Choroid plexus epithelial cell (primary cell): Measurements from ENCODE around the gene RERE.

Experiments
- DNase-seq: peaks from one replicate; pipeline ENCODE4 v3.0.0-alpha.2; 2010; ENCODE audit warnings: low read depth
- H3K4me3 ChIP-seq: 2 replicates; pipeline ENCODE4 v1.5.1; 2011; ENCODE audit warnings: low read depth, mild to moderate bottlenecking, control low read depth, low read length, moderate library complexity
- TF ChIP-seq, protein P1 (sequence below): conservative IDR thresholded peaks from 2 replicates; pipeline ENCODE4 v1.5.1; 2011; ENCODE audit warnings: low read depth, mild to moderate bottlenecking, control low read depth, inconsistent platforms, low read length, moderate library complexity

Gene RERE

DNA sequence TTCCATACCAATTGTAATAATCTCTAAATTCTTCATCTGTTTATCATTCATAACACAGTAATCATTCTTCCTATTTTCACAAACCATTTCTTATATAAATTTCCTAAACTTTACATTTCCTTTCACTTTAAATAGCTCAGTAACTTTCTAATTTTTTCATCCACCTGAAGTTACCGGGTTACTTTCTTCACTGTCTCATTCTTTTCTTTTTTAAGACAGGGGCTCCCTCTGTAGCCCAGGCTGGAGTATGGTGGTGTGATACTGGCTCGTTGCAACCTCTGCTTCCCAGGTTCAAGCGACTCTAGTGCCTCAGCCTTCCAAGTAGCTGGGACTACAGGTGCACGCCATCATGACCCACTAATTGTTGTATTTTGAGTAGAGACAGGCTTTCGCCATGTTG lies 41.3 kb downstream of the RERE start:
- H3K4me3 ChIP-seq: no peak overlapping the region
- no peak for DNase-seq
- TF ChIP-seq, protein P1, sequence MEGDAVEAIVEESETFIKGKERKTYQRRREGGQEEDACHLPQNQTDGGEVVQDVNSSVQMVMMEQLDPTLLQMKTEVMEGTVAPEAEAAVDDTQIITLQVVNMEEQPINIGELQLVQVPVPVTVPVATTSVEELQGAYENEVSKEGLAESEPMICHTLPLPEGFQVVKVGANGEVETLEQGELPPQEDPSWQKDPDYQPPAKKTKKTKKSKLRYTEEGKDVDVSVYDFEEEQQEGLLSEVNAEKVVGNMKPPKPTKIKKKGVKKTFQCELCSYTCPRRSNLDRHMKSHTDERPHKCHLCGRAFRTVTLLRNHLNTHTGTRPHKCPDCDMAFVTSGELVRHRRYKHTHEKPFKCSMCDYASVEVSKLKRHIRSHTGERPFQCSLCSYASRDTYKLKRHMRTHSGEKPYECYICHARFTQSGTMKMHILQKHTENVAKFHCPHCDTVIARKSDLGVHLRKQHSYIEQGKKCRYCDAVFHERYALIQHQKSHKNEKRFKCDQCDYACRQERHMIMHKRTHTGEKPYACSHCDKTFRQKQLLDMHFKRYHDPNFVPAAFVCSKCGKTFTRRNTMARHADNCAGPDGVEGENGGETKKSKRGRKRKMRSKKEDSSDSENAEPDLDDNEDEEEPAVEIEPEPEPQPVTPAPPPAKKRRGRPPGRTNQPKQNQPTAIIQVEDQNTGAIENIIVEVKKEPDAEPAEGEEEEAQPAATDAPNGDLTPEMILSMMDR: no peak

DNA sequence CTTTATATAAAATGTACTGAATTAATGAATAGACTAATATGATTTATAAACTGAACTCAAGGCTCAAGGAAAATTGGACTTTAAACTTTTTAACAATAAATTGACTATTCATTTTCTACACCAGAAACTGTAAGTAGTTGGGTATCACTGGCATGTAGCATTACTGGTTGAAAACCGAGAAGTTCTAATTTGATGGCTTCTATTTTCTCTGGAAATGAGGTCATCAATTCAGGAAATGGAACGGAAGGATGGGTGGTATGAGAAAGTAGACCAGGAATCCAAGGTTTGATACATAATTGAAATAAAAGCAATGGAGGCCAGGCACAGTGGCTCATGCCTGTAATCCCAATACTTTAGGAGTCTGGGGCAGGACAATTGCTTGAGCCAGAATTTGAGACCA lies 50.4 kb downstream of the RERE start:
- TF ChIP-seq, protein P1: no peak
- DNase-seq: no peak
- H3K4me3 ChIP-seq: no peak overlapping the region

DNA sequence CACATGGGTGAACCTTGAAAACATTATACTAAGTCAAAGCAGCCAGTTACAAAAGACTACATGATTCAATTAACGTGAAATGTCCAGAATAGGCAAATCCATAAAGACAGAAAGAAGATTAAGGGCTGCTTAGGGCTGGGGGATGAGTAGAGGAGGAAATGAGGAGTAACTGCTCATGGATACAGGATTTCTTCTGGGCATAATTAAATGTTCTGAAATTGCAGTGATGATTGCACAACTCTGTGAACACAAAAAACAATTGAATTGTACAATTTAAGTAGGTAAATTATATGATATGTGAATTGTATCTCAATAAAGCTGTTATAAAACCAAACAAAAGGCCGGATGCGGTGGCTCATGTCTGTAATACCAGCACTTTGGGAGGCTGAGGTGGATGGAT lies 52.2 kb downstream of the RERE start:
- DNase-seq: no peak
- H3K4me3 ChIP-seq: no peak overlapping the region
- TF ChIP-seq, protein P1: no peak

DNA sequence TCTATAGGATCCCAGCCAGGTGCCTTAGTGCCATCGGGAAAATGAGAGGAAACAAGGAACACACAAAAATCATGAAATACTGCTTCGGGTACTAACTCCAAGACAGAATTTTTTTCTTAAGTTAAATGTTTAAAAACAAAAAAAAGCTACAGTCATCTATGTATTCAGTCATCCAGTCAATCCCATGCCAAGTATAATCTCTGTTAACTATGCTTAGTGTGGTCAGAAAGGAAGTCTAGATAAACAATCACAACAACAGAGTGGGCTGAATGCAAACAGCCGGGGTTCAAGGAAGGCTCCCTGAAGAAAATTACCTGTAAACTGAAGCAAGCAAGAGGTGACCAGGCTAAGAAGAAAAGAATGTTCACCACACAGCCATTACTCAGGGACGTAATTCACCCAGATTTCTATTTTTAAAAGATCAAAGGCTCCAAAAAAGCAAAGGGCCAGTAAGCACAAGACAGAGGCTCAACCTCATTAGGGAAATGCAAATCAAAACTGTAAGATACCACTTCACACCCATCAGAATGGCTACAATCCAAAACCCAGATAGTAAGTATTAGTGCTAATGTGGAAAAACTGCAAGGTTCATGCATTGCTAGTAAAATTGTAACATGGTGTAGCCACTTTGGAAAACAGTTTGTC lies 53.0 kb downstream of the RERE start:
- DNase-seq: no peak
- H3K4me3 ChIP-seq: no peak overlapping the region
- TF ChIP-seq, protein P1: no peak

DNA sequence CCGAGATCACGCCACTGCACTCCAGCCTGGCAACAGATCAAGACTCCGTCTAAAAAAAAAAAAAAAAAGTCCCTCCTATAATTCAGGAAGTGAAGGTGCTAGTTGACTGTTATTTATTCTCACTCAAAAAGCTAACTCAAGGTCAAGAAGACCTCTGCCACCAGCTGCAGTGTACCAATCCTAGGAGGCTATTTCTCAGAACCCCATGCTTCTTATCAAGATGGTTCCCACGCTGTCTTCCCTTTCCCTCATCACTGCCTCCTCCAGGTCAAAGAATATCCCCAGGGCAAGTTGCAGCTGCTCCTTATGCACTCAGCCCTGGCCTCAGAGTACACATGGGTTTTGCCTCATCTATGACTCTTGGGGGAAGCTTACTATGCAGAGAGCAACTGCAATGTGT lies 53.6 kb downstream of the RERE start:
- TF ChIP-seq, protein P1: no peak
- no peak overlapping the region for H3K4me3 ChIP-seq
- no peak for DNase-seq

DNA sequence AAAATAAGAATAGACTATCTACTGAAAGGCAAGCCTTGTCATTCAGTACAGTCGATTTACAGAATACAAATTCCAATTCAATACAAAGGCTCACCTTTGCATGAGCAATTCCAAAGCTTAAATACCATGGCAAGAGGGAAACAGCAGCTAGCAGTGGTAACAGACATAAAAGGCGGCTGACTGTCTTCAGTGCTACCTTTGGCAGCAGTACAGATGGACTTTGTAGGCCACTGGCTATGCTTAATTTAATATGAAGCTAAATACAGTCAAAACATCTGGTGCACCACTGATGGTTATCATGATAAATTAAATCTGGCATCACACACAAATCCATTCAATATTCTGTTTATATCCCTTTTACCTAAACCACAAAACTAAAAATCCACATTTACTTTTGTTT lies 62.4 kb downstream of the RERE start:
- H3K4me3 ChIP-seq: no peak overlapping the region
- no peak for DNase-seq
- TF ChIP-seq, protein P1: no peak

DNA sequence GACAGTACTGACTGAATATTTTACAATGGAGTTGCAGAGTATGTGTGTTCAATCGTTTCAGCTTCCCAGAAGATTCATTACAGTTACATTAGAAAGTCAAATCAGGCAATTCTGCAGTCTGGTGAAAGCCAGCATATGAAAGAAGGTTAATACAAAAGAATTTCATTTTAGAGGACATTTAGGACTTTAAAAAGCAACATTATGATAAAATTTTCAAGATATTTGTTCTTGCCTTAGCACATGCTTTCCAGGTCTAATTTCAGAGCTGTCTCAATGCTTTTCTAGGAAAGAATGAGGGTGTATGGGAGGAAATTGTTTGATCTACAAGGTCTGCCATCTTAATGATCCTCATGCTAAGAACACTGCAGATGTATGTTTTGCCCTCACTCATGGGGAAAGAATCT lies 63.2 kb downstream of the RERE start:
- no peak for DNase-seq
- TF ChIP-seq, protein P1: no peak
- no peak overlapping the region for H3K4me3 ChIP-seq
